Heart left ventricle (tissue), 13 donors: ENCODE measurements around the gene DOK5.

Experiments
- POLR2A ChIP-seq, 2 donors: fragments of 450-650 bp; IDR thresholded peaks; one replicate each; pipeline ENCODE4 v1.6.1; 2017; ENCODE audit warnings: antibody characterized with exemption in 2 of 2, mild to moderate bottlenecking in 2 of 2, moderate library complexity in 2 of 2
- TF ChIP-seq, protein P1 (sequence below), 12 donors: fragments of 200-600 bp; sonication (generic) in 4 of 12; IDR thresholded peaks; one replicate each; pipeline versions ENCODE4 v1.5.0 to v1.8.0; 2018 to 2022; ENCODE audit warnings: antibody characterized with exemption in 12 of 12, mild to moderate bottlenecking in 5 of 12
- donor health status: ischemic (EF 13 %, LVEDD 7.1; RV severe dilation, severe dysfunction).
- donor health status: DM: no; HTN: yes; CAD: no.
- donor health status: DM: no; HTN: no; CAD: no.
- donor health status: ischemic (EF 25% LVEDD 6.9; RV normal size, moderate dysfunction).
- donor health status: ischemic (EF 25% LVEDD 5.7; RV mildly dilated, moderate dysfunction).
- donor health status: ischemic (EF 35%, LVEDD 5.7; RV mildly dilated, moderate dysfunction).
- donor health status: nonischemic (EF 11% LVEDD 7.7; RV severe dilation, severe dysfunction).
- donor health status: DM: yes; HTN: yes; CAD: no.
- donor health status: PGD.
- donor health status: ischemic (EF 29% LVEDD 5.4; RV normal size, mild dysfunction).
- donor health status: nonischemic (EF 23%, LVEDD 6.1; RV moderate dilation, normal function).

DNA sequence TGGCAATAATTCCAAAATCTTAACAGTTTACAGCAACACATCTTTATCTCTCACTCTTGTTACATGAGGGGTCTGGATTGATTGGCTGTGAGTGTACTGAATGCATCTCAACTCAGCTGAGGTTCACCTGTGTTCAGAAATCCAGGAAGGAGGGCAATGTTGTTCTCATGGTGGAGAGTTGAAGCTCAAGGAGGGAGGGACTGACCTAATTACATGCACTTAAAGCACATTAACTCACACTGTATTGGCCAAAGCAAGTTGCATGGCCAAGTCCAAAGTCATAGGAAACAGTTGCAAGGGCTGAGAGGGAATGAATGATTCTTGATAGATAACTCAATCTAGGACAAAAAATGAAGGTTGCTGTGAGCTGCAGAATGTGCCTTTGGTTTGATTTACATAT lies 102.2 kb downstream of the DOK5 start:
- TF ChIP-seq, protein P1, sequence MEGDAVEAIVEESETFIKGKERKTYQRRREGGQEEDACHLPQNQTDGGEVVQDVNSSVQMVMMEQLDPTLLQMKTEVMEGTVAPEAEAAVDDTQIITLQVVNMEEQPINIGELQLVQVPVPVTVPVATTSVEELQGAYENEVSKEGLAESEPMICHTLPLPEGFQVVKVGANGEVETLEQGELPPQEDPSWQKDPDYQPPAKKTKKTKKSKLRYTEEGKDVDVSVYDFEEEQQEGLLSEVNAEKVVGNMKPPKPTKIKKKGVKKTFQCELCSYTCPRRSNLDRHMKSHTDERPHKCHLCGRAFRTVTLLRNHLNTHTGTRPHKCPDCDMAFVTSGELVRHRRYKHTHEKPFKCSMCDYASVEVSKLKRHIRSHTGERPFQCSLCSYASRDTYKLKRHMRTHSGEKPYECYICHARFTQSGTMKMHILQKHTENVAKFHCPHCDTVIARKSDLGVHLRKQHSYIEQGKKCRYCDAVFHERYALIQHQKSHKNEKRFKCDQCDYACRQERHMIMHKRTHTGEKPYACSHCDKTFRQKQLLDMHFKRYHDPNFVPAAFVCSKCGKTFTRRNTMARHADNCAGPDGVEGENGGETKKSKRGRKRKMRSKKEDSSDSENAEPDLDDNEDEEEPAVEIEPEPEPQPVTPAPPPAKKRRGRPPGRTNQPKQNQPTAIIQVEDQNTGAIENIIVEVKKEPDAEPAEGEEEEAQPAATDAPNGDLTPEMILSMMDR (IDR thresholded peaks at IDR 0.05), result no peak
- TF ChIP-seq POLR2A (IDR thresholded peaks at IDR 0.05), result no peak
